Activated CD8-positive, alpha-beta T cell treated with anti-CD3 and anti-CD28 coated beads for 36 hours (primary cell): ENCODE results near the gene INTS1. TPM values are rescaled to one million over a fixed set of nuclear protein-coding genes. Genes with fewer than 3 reads are reported as not detected.

ENCODE experiments used
- ATAC-seq: fragments of 200-7000 bp; cut with Tn5 transposase; one replicate; pipeline ENCODE4 v1.10.0; 2021; ENCODE audit warnings: mild to moderate bottlenecking, moderate library complexity
- CTCF ChIA-PET: fragments of 350-600 bp; sonication (Branson Sonifier 250); formaldehyde crosslinking; loops from one replicate; lab custom pipeline; 2021; ENCODE audit warnings: antibody characterized with exemption; lab: Charles Lee
- POLR2A ChIA-PET: fragments of 350-600 bp; sonication (Branson Sonifier 250); formaldehyde crosslinking; loops from one replicate; lab custom pipeline; 2021; ENCODE audit warnings: antibody characterized with exemption; lab: Charles Lee
- DNase-seq: peaks from one replicate; pipeline ENCODE4 v3.0.0-alpha.2; 2020
- H3K27ac Mint-ChIP-seq: one replicate; pipeline ENCODE4 v1.8.0; 2021; ENCODE audit warnings: mild to moderate bottlenecking, mixed read lengths
- H3K27me3 Mint-ChIP-seq: one replicate; pipeline ENCODE4 v1.8.0; 2021; ENCODE audit warnings: mixed read lengths
- H3K36me3 Mint-ChIP-seq: one replicate; pipeline ENCODE4 v1.8.0; 2021; ENCODE audit warnings: low read depth, mixed read lengths
- H3K4me1 Mint-ChIP-seq: one replicate; pipeline ENCODE4 v1.8.0; 2021; ENCODE audit warnings: low read depth, mixed read lengths
- H3K4me3 Mint-ChIP-seq: one replicate; pipeline ENCODE4 v1.8.0; 2021; ENCODE audit warnings: mild to moderate bottlenecking, moderate library complexity, mixed read lengths
- H3K9me3 Mint-ChIP-seq: one replicate; pipeline ENCODE4 v1.8.0; 2021; ENCODE audit warnings: mixed read lengths
- intact Hi-C: fragments of 100-400 bp; cut with micrococcal nuclease; formaldehyde crosslinking; loops from one replicate; pipeline ENCODE4 v1.10.0; 2022
- total RNA-seq, 2 experiments: library from RNA; stranded (reverse); gene quantifications; one replicate each; pipeline ENCODE4 v1.2.3, GENCODE V29; 2021
- TF ChIP-seq, protein P1 (sequence below): fragments of 200-600 bp; IDR thresholded peaks from one replicate; pipeline ENCODE4 v1.8.0; 2022; ENCODE audit warnings: antibody characterized with exemption, mild to moderate bottlenecking

INTS1 gene
- total RNA-seq, 2 experiments from 2014 or later = 100 to 103 TPM

DNA sequence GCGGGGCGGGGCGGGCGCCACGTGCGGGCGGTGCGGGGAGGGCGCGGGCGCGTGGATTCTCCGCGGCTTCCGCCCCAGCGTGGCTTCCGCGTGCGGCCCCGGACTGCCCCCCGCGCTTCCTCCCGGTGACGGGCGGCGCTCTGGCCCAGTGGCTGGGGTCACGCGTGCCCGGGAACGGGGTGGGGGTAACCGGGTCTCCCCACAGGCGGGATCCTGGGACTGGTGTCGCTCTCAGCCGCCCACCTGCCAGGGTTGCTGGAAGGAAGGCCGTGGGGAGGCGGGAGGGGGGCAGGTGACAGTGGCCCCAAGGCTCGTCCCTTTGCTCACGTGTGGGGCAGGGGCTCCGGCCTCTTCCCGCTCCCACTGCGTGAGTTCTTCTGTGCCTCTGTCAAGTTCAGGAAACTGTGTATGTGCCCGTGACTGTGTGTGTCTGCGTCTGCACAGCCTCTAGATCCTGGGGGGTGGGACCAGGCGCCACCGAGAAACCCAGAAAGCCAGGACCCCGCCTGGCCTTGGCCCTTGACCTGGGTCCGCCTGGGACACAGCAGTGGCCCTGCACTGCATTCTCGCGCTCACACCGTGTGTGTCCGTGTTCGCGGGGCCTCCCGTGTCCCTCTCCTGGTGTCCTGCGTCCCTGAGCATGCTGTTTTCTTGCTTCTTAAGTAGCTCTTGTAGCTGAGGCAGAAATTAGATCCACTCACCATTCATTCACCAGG is 27.2 kb upstream of the INTS1 start:
- peak overlapping the region; percentile 91 for H3K4me3 Mint-ChIP-seq

DNA sequence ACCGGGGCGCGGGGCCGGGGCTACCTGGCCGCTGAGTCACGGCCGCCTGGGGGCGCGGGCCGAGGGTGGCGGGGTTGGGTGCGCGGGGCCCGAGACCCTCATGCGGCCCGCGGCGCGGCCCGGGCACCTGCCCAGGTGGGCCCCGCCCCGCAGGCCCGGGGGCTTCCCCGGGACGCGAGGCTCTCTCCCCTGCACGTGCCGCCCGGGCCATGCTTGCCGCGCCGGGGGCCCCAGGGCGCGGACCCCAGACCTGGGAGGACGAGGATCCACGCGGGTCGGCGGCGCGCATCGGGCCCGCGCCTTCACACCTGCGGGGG is 26.7 kb upstream of the INTS1 start:
- Mint-ChIP-seq H3K4me3 (no peak overlapping the region), H3K36me3 (peaks cover 3% of the 10 kb centered on the region), H3K4me1 (peaks cover 21% of the 10 kb centered on the region), H3K27ac (no peak overlapping the region), H3K9me3 (no peaks in the 10 kb centered on the region), H3K27me3 (peaks cover 4% of the 10 kb centered on the region)
- ATAC-seq (peak; percentile 2), DNase-seq (peak; percentile 20)
- TF ChIP-seq, protein P1, sequence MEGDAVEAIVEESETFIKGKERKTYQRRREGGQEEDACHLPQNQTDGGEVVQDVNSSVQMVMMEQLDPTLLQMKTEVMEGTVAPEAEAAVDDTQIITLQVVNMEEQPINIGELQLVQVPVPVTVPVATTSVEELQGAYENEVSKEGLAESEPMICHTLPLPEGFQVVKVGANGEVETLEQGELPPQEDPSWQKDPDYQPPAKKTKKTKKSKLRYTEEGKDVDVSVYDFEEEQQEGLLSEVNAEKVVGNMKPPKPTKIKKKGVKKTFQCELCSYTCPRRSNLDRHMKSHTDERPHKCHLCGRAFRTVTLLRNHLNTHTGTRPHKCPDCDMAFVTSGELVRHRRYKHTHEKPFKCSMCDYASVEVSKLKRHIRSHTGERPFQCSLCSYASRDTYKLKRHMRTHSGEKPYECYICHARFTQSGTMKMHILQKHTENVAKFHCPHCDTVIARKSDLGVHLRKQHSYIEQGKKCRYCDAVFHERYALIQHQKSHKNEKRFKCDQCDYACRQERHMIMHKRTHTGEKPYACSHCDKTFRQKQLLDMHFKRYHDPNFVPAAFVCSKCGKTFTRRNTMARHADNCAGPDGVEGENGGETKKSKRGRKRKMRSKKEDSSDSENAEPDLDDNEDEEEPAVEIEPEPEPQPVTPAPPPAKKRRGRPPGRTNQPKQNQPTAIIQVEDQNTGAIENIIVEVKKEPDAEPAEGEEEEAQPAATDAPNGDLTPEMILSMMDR = no peak
- ChIA-PET POLR2A (interaction anchor here (3.4 kb wide), 1 partner anchor 26 kb away, joined by 13 read pairs; the partner anchor contains the start of gene INTS1), CTCF (no interaction called here)
- intact Hi-C loops = no loop called here

More for the DNA sequence above, 27.2 kb upstream of the INTS1 start:
- H3K27me3 Mint-ChIP-seq = peaks cover 4% of the 10 kb centered on the region
- peak; percentile 48 for DNase-seq
- H3K27ac Mint-ChIP-seq = peak overlapping the region; percentile 92
- TF ChIP-seq, protein P1 = no peak
- no peaks in the 10 kb centered on the region for H3K9me3 Mint-ChIP-seq
- POLR2A ChIA-PET = interaction anchor here (0.7 to 3.4 kb wide), 3 partner anchors 23 to 57 kb away, joined by 3 to 13 read pairs (median 3); partner anchors contain the start of gene INTS1
- H3K36me3 Mint-ChIP-seq = peaks cover 4% of the 10 kb centered on the region
- ATAC-seq = no peak
- intact Hi-C loops = no loop called here
- peaks cover 21% of the 10 kb centered on the region for H3K4me1 Mint-ChIP-seq
- CTCF ChIA-PET = no interaction called here

DNA sequence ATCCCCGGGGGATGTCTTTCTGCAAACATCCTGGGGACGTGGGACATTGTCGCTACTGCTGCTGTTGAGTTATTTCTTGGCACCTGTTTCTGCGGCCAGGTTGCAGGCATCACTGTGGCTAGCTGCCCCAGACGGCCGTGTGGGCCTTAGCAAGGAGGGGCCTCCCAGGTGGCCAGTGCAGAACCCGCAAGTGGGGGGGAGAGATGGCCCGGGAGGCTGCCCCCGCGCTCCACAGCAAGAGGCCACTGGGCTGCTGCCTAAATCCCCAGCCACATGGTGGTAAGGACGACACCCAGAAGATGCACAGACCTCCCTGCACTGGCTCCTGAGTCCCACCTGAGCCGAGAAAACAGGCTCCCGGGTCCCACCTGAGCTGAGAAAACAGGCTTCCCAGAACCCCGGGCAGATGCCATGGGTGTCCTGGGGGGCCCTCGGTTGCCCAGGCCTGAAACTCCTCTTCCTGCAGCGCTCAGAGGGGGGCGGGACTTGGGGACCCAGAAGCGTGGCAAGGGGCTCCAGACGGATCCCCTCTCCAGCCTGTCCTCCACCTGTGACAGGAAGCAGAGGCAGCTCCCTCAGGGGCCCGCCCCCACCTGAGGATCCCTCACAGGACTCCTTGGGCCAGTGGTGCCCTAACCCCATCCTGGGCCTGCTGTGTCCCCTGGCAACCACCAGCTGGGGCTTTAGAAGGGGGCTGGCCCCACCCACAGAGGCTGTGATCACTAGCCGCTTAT is 25.4 kb upstream of the INTS1 start:
- ChIA-PET POLR2A (interaction anchor here (0.6 kb wide), 1 partner anchor 20 kb away, joined by 3 read pairs; no protein-coding TSS in a partner anchor), CTCF (no interaction called here)
- ATAC-seq (no peak), DNase-seq (no peak)
- H3K27me3 Mint-ChIP-seq = peaks cover 4% of the 10 kb centered on the region
- H3K4me1 Mint-ChIP-seq = peaks cover 21% of the 10 kb centered on the region
- H3K9me3 Mint-ChIP-seq = no peaks in the 10 kb centered on the region
- H3K36me3 Mint-ChIP-seq = peaks cover 3% of the 10 kb centered on the region
- H3K27ac Mint-ChIP-seq = peak overlapping the region; percentile 64
- intact Hi-C loops = no loop called here
- TF ChIP-seq, protein P1 = no peak
- H3K4me3 Mint-ChIP-seq = peak overlapping the region; percentile 64

DNA sequence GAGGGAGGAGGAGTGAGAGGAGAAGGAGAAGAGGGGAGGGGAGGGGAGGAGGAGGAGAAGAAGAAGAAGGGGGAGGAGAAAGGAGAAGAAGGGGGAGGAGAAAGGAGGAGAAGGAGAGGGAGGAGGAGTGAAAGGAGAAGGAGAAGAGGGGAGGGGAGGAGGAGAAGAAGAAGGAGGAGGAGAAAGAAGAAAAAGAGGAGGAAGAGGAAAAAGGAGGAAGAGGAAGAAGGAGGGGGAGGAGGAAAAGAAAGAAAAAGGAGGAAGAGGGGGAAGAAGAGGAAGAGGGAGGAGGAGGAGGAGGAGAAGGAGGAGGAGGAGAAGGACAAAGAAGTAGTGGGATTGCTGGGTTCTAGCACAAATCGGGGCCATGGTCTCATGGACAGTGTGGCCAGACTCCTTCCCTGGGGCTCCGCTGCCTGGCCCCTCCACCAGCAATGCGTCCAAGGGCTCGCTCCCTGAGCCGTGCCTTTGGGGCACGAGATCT is 22.1 kb upstream of the INTS1 start:
- Mint-ChIP-seq H3K27ac (no peak overlapping the region), H3K4me3 (no peak overlapping the region), H3K4me1 (peaks cover 4% of the 10 kb centered on the region), H3K27me3 (peaks cover 4% of the 10 kb centered on the region), H3K9me3 (no peaks in the 10 kb centered on the region), H3K36me3 (no peaks in the 10 kb centered on the region)
- intact Hi-C loops = no loop called here
- no peak for DNase-seq
- no peak for ATAC-seq
- ChIA-PET CTCF (no interaction called here), POLR2A (no interaction called here)
- TF ChIP-seq, protein P1 = no peak

DNA sequence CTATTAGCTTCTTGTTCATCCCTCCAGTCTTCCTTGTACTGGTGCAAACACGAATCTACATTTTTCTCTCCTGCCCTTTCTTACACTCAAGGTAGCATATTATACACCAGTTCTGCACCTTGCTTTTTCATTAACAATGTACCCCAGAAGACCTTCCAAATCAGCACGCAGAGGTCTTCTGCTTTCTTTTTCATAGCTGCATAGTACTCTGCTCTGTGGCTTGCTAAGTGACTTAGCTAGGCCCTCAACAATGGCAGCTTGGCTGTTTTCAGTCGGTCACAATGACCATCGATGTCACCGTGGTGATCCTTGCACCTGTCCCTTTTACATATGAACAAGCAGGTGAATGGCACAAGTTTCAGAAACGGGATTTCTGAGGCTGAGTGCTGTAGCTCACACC is 21.2 kb upstream of the INTS1 start:
- no peak overlapping the region for H3K4me3 Mint-ChIP-seq
- TF ChIP-seq, protein P1 = no peak
- ChIA-PET POLR2A (interaction anchor here (1.3 kb wide), 1 partner anchor 8 kb away, joined by 3 read pairs; no protein-coding TSS in a partner anchor), CTCF (no interaction called here)
- no peaks in the 10 kb centered on the region for H3K36me3 Mint-ChIP-seq
- DNase-seq = no peak
- no peak overlapping the region for H3K27ac Mint-ChIP-seq
- intact Hi-C loops = no loop called here
- H3K4me1 Mint-ChIP-seq = peaks cover 5% of the 10 kb centered on the region
- no peaks in the 10 kb centered on the region for H3K9me3 Mint-ChIP-seq
- no peak for ATAC-seq
- peaks cover 4% of the 10 kb centered on the region for H3K27me3 Mint-ChIP-seq
